Astrocyte of the spinal cord (primary cell): Measurements from ENCODE around the gene IL18R1.

ENCODE experiments used
- DNase-seq: peaks from one replicate; pipeline ENCODE4 v3.0.0; 2011; ENCODE audit warnings: low read depth, low spot score
- H3K4me3 ChIP-seq: 2 replicates; pipeline ENCODE4 v1.5.1; 2011; ENCODE audit warnings: low read depth, mild to moderate bottlenecking, low read length, moderate library complexity
- CTCF ChIP-seq: IDR thresholded peaks from 2 replicates; pipeline ENCODE4 v1.5.1; 2012; ENCODE audit warnings: low read depth, mild to moderate bottlenecking, low read length, inconsistent platforms
- in situ Hi-C: cut with HindIII; loops from 2 replicates; pipeline ENCODE4 v1.10.0; 2017; ENCODE audit warnings: low sequenced_read_pairs

IL18R1 gene

GRCh38 chr2:102357937-102358336 is 2.3 kb downstream of the IL18R1 start:
- DNase-seq, result no peak
- TF ChIP-seq CTCF, result no peak
- no peak overlapping the region for H3K4me3 ChIP-seq
- in situ Hi-C loops, result no loop called here

GRCh38 chr2:102358496-102358895 is 2.9 kb downstream of the IL18R1 start:
- no peak overlapping the region for H3K4me3 ChIP-seq
- no peak for DNase-seq
- in situ Hi-C loops, result no loop called here
- no peak for TF ChIP-seq CTCF

GRCh38 chr2:102359527-102359926 is 3.9 kb downstream of the IL18R1 start:
- no peak overlapping the region for H3K4me3 ChIP-seq
- TF ChIP-seq CTCF, result no peak
- in situ Hi-C loops, result no loop called here
- no peak for DNase-seq

GRCh38 chr2:102361632-102362241 is 6.1 kb downstream of the IL18R1 start:
- in situ Hi-C loops, result no loop called here
- no peak overlapping the region for H3K4me3 ChIP-seq
- no peak for DNase-seq
- no peak for TF ChIP-seq CTCF

GRCh38 chr2:102365763-102366162 is 10.2 kb downstream of the IL18R1 start:
- no peak for DNase-seq
- no peak overlapping the region for H3K4me3 ChIP-seq
- in situ Hi-C loops, result no loop called here
- no peak for TF ChIP-seq CTCF

- TF ChIP-seq CTCF, result no peak
- no peak for DNase-seq
- H3K4me3 ChIP-seq, result no peak overlapping the region
- in situ Hi-C loops, result no loop called here
These were observed 11.0 kb downstream of the IL18R1 start for GRCh38 chr2:102366406-102367112.
